ENCODE measurements around the gene OR8G5.

Gene OR8G5

DNA sequence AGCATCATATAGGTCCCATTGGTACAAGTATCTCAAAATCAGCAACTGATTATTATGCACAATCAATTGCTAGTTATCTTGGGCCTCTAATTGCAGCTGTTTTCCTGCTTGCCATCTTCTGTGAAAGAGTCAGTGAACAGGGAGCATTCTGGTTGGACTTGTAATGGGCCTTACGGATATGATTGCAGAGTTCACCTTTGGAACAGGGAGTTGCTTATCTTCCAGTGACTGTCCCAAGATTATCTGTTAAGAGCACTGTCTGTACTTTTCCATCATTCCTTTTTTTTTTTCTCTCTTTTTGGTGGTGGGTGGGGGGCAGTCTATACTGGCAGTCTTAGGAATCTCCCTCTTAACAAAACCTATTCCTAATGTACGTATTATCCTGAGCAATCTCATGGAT lies 17.8 kb downstream of the OR8G5 start:
- no peak overlapping the region for H3K4me3 ChIP-seq (ENCODE audit: low read length)
- TF ChIP-seq ZNF274 (IDR thresholded peaks at IDR 0.05; ENCODE audit: low read depth, low read length) = no peak

DNA sequence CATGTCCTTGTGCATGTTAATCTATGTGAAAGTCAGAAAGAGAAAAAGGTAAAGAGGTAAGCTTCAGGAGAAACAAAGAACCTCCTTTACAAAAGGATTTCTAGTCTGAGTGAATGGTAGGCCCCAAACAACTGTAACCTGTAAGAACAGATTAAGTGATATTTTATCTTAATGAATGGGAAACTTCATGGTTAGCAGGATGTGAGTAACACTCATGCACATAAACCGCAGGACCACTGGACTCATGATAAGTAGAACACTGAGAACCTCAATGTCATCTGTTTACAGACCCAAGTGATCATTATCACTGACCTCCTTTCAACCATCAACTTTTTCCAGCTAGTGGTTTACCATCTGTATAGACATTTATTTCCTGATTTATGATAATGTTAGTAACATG lies 19.9 kb downstream of the OR8G5 start:
- TF ChIP-seq ZNF274 (IDR thresholded peaks at IDR 0.05; ENCODE audit: low read depth, low read length) = no peak

DNA sequence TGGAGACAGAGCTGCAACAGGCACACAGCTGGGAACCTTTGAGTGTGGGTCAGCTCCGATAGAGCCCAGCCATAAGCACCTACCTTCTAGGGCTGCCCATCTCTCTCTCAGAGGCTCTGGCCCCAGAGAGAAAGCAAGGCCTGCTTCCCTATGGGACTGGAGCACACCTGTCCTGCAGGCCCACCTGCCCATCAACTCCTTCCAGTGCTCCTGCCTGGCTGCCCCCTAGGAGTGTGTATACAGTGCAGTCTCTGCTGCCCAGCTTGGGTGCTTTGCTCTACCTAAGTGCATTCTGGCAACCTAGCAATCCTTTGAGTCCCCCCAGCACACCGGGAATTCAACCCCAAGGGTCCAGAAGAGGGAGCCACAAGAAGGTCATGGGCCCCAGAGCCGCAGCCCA lies 21.0 kb downstream of the OR8G5 start:
- no peak for TF ChIP-seq ZNF274 (IDR thresholded peaks at IDR 0.05; ENCODE audit: low read depth, low read length)
- no peak overlapping the region for H3K4me3 ChIP-seq (ENCODE audit: low read length)

More for the DNA sequence above, 19.9 kb downstream of the OR8G5 start:
- H3K4me3 ChIP-seq (ENCODE audit: low read length) = no peak overlapping the region

DNA sequence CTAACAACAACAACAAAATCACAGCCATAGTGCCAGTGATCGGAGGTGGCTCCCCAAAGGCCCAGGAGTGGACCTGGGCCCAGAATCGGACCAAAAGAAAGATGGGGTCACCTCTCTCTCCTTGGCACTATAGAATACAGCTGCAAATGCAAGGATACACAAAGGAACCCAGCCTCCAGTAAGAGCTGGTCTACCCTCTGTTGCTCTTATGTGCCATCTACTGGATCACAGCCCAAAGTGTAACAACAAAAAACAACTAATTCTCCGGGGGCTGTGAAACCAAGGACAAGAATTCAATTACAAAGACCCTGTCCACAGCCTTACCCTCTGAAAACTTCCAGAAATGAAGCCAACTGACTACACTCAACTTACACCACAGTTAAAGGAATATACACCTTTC lies 21.6 kb downstream of the OR8G5 start:
- no peak overlapping the region for H3K4me3 ChIP-seq (ENCODE audit: low read length)
- TF ChIP-seq ZNF274 (IDR thresholded peaks at IDR 0.05; ENCODE audit: low read depth, low read length) = no peak

DNA sequence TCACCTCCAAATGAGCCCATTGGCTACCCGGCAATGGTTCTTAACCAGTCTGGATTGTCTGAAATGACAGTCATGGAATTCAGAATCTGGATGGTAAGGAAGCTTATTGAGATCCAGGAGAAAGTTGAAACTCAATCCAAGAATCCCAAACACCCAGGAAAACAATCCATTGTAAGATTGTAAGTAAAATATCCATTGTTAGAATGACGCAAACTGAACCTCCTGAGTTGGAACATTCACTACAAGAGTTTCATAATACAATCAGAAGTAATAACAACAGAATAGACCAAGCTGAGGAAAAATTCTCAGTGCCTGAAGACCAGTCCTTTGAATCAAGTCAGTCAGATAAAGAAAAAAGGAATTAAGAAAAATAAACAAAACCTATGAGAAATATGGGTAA lies 22.1 kb downstream of the OR8G5 start:
- TF ChIP-seq ZNF274 (IDR thresholded peaks at IDR 0.05; ENCODE audit: low read depth, low read length) = no peak
- H3K4me3 ChIP-seq (ENCODE audit: low read length) = no peak overlapping the region

DNA sequence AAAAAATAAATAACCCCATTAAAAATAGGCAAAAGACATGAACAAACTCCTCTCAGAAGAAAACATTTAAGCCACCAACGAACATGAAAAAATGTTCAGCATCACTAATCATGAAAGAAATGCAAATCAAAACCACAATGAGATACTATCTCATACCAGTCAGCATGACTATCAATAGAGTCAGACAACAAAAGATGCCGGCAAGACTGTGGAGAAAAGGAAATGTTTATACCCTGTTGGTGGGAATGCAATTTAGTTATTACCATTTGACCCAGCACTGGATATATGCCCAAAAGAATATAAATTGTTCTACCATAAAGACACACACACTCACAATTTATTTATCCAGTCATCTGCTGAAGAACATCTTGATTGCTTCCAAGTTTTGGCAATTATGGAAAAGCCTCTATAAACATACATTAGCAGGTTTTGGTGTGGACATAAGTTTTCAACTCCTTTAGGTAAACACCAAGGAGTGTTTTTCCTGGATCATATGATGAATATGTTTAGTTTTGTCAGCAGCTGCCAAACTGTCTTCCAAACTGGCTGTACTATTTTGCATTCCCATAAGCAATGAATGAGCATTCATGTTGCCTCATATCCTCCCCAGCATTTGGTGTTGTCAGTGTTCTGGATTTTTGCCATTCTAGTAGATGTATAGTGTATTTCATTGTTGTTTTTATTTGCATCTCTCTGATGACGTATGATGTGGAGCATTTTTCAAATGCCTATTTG lies 29.6 kb downstream of the OR8G5 start:
- no peak for TF ChIP-seq ZNF274 (IDR thresholded peaks at IDR 0.05; ENCODE audit: low read depth, low read length)
- H3K4me3 ChIP-seq (ENCODE audit: low read length) = no peak overlapping the region

DNA sequence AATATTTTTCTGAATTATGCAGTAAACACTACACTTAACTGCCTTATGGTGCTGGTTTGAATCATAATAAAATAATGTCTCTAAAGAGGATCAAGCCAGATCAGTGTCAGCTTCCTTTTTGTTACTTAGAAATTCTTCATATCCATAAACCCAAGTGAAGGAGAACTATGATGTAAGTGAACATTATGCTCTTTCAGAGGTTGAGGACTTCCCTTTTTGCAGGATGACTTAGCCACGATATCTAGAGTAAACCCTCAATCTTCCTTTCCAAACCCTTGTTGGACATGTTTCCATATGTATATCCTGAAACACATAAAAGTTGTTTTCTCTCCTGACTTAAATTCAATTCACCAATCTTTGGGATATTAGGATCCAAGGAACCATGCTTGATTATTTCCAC lies 38.5 kb downstream of the OR8G5 start:
- TF ChIP-seq ZNF274 (IDR thresholded peaks at IDR 0.05; ENCODE audit: low read depth, low read length) = no peak
- H3K4me3 ChIP-seq (ENCODE audit: low read length) = no peak overlapping the region

DNA sequence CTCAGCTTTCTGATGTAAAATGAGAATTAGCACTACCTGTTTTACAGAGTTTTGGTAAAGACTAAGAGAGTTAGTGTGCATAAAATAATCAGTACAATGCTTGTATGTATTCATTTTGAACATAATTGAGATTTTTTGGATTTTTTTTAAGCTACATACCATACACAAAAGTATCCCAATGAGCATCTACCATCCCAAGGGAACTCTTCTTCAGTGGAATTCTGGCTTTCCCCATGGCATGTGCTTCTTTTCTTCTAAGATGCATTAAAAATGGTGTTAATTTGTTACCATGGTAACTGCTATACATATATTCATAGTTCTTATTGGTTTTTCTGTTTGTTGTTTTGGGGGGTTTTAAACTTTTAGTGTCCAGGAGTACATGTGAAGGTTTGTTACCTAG lies 39.8 kb downstream of the OR8G5 start:
- H3K4me3 ChIP-seq (ENCODE audit: low read length) = no peak overlapping the region
- no peak for TF ChIP-seq ZNF274 (IDR thresholded peaks at IDR 0.05; ENCODE audit: low read depth, low read length)

DNA sequence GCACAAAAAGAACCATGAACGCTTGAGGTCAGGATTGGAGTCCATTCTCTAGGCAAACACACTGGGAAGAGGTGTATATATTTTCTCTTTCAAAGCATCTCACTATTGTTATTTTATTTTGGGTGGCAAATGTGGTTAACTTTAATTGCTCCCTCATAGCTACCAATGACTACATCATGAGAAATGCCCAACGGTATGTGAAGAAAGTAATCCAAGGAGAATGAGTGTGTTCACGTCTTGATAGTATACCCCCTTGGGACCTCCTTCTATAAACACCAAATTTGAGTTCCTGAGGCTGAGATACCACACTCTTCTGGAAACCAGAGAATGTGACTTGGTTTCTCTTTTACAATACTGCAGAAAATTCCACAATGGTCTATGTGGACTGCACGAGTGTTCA lies 41.7 kb downstream of the OR8G5 start:
- no peak for TF ChIP-seq ZNF274 (IDR thresholded peaks at IDR 0.05; ENCODE audit: low read depth, low read length)
- no peak overlapping the region for H3K4me3 ChIP-seq (ENCODE audit: low read length)

DNA sequence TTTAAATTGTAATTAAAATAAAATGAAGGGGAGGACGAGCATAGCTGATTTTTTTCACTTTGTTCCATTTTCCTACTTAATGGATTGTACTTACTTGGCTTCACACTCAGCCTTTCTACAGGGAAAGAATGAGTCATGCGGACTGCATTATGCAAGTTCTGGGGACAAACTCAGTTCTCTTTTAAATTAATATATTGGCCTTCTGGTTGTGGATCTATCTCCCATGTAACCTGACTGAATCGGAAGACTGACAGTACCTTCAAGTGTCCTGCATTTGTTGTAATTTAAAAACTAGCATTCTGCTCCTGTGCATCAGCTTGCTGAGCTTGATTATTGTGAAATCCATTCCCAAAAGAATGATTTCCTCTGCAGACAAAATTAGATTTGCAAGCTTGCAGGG lies 45.4 kb downstream of the OR8G5 start:
- H3K4me3 ChIP-seq (ENCODE audit: low read length) = no peak overlapping the region
- no peak for TF ChIP-seq ZNF274 (IDR thresholded peaks at IDR 0.05; ENCODE audit: low read depth, low read length)

DNA sequence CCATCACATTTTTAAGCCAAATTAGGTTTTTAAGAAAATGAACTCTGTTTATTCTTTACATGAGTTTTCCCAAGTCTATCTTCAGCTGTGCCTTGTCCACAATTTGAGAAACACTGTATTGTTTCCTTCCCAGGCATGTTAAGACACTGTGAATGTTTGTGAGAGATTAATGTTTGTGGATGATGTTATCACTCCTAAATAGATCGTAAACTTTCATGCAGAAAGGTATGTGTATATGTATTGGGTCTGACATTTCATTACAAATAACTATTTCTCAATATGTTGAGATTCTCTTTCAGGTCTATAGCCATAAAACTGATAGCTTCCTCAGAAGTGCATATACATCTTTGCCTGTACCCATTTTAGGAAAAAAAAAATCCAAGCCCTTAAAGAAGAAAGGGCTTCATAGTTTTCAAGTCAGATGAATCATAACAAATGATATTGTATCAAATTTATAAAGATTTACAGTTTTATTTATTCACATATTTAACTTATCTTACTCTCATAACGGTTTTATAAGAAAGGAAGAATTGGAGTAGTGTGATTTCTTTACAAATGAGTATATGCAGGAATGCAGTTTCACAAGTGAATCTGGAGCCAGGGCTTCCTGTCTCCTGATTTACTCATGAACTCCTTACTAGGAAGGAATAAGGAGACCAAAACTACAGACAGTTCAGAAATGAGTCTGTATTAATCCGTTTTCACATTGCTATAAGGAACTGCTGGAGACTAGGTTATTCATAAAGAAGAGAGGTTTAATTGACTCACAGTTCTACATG lies 46.4 kb downstream of the OR8G5 start:
- TF ChIP-seq ZNF274 (IDR thresholded peaks at IDR 0.05; ENCODE audit: low read depth, low read length) = no peak
- no peak overlapping the region for H3K4me3 ChIP-seq (ENCODE audit: low read length)

DNA sequence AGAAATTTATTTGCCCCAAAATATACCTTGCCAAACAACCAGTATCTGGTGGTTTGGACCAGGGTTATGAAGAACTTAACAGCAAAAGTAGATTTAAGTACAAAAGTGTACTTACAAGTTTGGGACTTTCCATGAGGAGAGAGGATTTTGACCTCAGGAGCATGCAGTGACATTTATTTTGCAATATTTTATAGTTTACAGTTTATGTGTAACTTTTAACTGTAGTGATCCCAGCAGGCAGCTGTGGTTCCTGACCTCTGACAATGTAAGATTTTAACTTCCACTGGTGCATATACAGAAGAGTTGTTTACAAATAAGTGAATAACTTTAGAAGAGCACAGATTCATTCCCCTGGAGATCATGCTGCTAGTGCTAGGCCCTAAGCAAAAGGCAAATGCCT lies 50.9 kb downstream of the OR8G5 start:
- TF ChIP-seq ZNF274 (IDR thresholded peaks at IDR 0.05; ENCODE audit: low read depth, low read length) = no peak
- no peak overlapping the region for H3K4me3 ChIP-seq (ENCODE audit: low read length)

DNA sequence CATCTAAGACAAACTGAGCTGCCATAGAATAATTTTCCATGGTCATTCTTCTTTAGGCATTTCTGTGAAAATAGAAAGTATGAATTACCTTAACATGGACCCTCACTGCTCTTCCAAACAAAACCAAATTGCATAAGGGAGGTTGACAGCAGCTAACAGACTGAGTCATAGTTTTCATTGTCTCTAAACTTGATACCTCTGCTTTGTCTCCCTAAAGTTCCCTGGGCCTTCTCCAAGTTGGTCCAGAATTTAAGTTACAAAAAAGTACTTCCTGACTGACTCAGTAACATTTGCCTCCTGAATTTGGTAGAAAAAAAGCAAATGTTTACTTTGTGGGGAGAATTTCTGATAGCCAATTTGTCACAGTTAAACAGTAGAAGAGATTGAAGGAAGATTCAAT lies 54.5 kb downstream of the OR8G5 start:
- H3K4me3 ChIP-seq (ENCODE audit: low read length) = no peak overlapping the region
- no peak for TF ChIP-seq ZNF274 (IDR thresholded peaks at IDR 0.05; ENCODE audit: low read depth, low read length)

DNA sequence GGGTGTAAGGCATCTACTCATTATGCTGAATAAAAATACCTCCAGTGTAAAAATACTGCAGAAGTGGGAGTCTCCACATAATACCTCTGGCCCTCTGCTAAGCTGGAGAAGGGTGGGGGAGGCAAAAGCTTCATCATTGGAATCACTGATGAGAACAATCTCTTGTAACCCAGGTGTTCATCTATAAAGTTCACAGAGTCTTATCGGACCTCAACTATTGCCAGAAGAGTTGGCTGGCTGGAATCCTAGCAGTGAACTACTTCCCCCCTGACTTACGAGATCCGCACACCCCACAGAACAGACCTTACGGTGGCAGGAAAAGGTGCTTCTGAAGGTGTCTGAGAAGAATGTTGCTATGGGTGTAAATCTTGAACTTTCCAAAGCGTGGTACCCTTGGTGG lies 55.1 kb downstream of the OR8G5 start:
- TF ChIP-seq ZNF274 (IDR thresholded peaks at IDR 0.05; ENCODE audit: low read depth, low read length) = no peak
- no peak overlapping the region for H3K4me3 ChIP-seq (ENCODE audit: low read length)

DNA sequence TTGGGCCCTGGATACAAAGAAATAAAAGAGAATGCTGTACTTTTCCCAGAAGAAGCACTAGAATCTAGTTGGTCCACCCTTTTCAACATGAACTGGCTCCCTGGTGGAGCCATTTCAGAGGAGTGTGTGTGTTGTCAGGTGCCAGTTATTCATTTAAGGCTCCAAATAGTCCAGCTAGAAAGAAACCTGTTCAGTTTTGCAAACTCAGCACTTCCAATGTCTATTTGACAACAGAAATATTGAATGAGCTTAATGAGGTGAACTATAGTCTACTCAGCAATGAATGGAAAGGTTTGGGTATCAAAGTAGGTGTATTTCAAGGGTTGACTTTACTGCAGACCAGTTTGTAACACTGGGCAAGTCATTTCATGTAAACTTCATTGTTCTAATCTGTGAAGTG lies 55.5 kb downstream of the OR8G5 start:
- H3K4me3 ChIP-seq (ENCODE audit: low read length) = no peak overlapping the region
- TF ChIP-seq ZNF274 (IDR thresholded peaks at IDR 0.05; ENCODE audit: low read depth, low read length) = no peak

Measured in GM08714 (cell line).